H1 (cell line): ENCODE measurements around the gene WEE1. TPM values are rescaled to one million over a fixed set of nuclear protein-coding genes. Genes with fewer than 3 reads are reported as not detected.

ENCODE experiments used
- CTCF ChIA-PET: fragments of 300-600 bp; sonication (Branson Sonifier 250); formaldehyde crosslinking; loops from one replicate; lab custom pipeline; 2021; ENCODE audit not compliant: partially characterized antibody; lab: Charles Lee
- POLR2A ChIA-PET: fragments of 300-600 bp; sonication (Branson Sonifier 250); formaldehyde crosslinking; loops from one replicate; lab custom pipeline; 2021; ENCODE audit warnings: inconsistent platforms; ENCODE audit not compliant: partially characterized antibody; lab: Charles Lee
- DNase-seq, 2 experiments: peaks; one replicate each; pipeline versions ENCODE4 v3.0.0 to v3.0.0-alpha.2; 2010 to 2022; ENCODE audit warnings: low spot score in 2 of 2, low read depth in 1 of 2, mixed read lengths in 1 of 2
- FAIRE-seq: peaks from 2 replicates; lab custom pipeline; 2011; peaks lifted over from hg19 to GRCh38; lab: Jason Lieb, UNC
- H2AFZ ChIP-seq: 2 replicates; pipeline ENCODE4 v1.8.1; 2012; ENCODE audit warnings: low read length, inconsistent platforms
- H2AK5ac ChIP-seq: 2 replicates; pipeline ENCODE4 v1.6.1; 2013; ENCODE audit warnings: low read depth, low read length
- H2BK120ac ChIP-seq: replicated peaks from 2 replicates; pipeline ENCODE3; 2013; ENCODE audit warnings: low read depth, low read length, inconsistent platforms
- H2BK12ac ChIP-seq: 2 replicates; pipeline ENCODE4 v1.6.1; 2013; ENCODE audit warnings: low read depth, low read length
- H2BK15ac ChIP-seq: 2 replicates; pipeline ENCODE4 v1.6.1; 2013; ENCODE audit warnings: low read length
- H2BK20ac ChIP-seq: 2 replicates; pipeline ENCODE4 v1.6.1; 2013; ENCODE audit warnings: low read length
- H2BK5ac ChIP-seq: 2 replicates; pipeline ENCODE4 v1.6.1; 2013; ENCODE audit warnings: low read depth, low read length
- H3K14ac ChIP-seq: 2 replicates; pipeline ENCODE4 v1.6.1; 2013; ENCODE audit warnings: inconsistent platforms; ENCODE audit not compliant: insufficient read length
- H3K18ac ChIP-seq: 2 replicates; pipeline ENCODE4 v1.6.1; 2013; ENCODE audit warnings: low read length; ENCODE audit errors: extremely low read depth
- H3K23ac ChIP-seq: 2 replicates; pipeline ENCODE4 v1.6.1; 2013; ENCODE audit warnings: inconsistent platforms; ENCODE audit not compliant: insufficient read length
- H3K23me2 ChIP-seq: 2 replicates; pipeline ENCODE4 v1.6.1; 2013; ENCODE audit warnings: low read depth, low read length
- H3K27ac ChIP-seq: 2 replicates; pipeline ENCODE4 v1.6.1; 2011; ENCODE audit warnings: low read depth, low read length, inconsistent platforms
- H3K27me3 ChIP-seq, 4 experiments: replicated peaks in 1 of 4; 1 replicate in 1 of 4; 2 replicates in 3 of 4; pipeline versions ENCODE4 v1.6.1 to v1.8.1; 2011 to 2013; ENCODE audit warnings: low read length in 3 of 4, mild to moderate bottlenecking in 3 of 4, inconsistent platforms in 2 of 4, mixed read lengths in 2 of 4, moderate library complexity in 1 of 4; ENCODE audit not compliant: control insufficient read depth in 3 of 4, insufficient read depth in 3 of 4; ENCODE audit errors: extremely low read depth in 1 of 4
- H3K36me3 ChIP-seq, 4 experiments: 2 replicates each; pipeline versions ENCODE4 v1.6.1 to v1.8.1; 2011 to 2013; ENCODE audit warnings: mild to moderate bottlenecking in 4 of 4, low read length in 3 of 4, moderate library complexity in 2 of 4, control low read depth in 1 of 4, inconsistent platforms in 1 of 4; ENCODE audit not compliant: insufficient read depth in 4 of 4, control insufficient read depth in 2 of 4
- H3K4ac ChIP-seq: replicated peaks from 2 replicates; pipeline ENCODE3; 2013; ENCODE audit warnings: low read length, low read depth, mixed read lengths, inconsistent platforms; ENCODE audit not compliant: insufficient read length
- H3K4me1 ChIP-seq, 4 experiments: replicated peaks in 1 of 4; 1 replicate in 1 of 4; 2 replicates in 3 of 4; pipeline versions ENCODE4 v1.6.1 to v1.8.1; 2011 to 2013; ENCODE audit warnings: low read length in 3 of 4, inconsistent platforms in 2 of 4, mixed read lengths in 1 of 4; ENCODE audit not compliant: insufficient read depth in 4 of 4, control insufficient read depth in 3 of 4
- H3K4me2 ChIP-seq, 2 experiments: 2 replicates each; pipeline versions ENCODE4 v1.6.1 to v1.8.1; 2011 to 2013; ENCODE audit warnings: low read depth in 2 of 2, low read length in 2 of 2, control low read depth in 1 of 2, inconsistent platforms in 1 of 2, mild to moderate bottlenecking in 1 of 2; ENCODE audit not compliant: insufficient read depth in 1 of 2
- H3K4me3 ChIP-seq, 4 experiments: fragments of 200-600, 300-600 bp in 1 of 4; sonication (generic), shearing (Covaris generic), sonication (Bioruptor Twin) in 1 of 4; 2 replicates each; pipeline versions ENCODE4 v1.5.1 to v1.8.1; 2011 to 2016; ENCODE audit warnings: low read length in 4 of 4, low read depth in 3 of 4, control low read depth in 2 of 4, inconsistent platforms in 2 of 4, mild to moderate bottlenecking in 2 of 4, mixed read lengths in 1 of 4, moderate library complexity in 1 of 4; ENCODE audit not compliant: insufficient read depth in 2 of 4; ENCODE audit errors: extremely low read depth in 1 of 4
- H3K56ac ChIP-seq: replicated peaks from 2 replicates; pipeline ENCODE3; 2013; ENCODE audit warnings: low read depth, mild to moderate bottlenecking, mixed read lengths, low read length, inconsistent platforms; ENCODE audit not compliant: insufficient read length
- H3K79me1 ChIP-seq: 2 replicates; pipeline ENCODE4 v1.6.1; 2013; ENCODE audit warnings: low read depth, low read length, control low read depth
- H3K79me2 ChIP-seq, 2 experiments: 2 replicates each; pipeline versions ENCODE4 v1.6.1 to v1.8.1; 2012 to 2013; ENCODE audit warnings: low read length in 2 of 2, mild to moderate bottlenecking in 2 of 2, inconsistent platforms in 1 of 2; ENCODE audit not compliant: insufficient read depth in 2 of 2, control insufficient read depth in 1 of 2
- H3K9ac ChIP-seq, 4 experiments: replicated peaks in 1 of 4; 1 replicate in 1 of 4; 2 replicates in 3 of 4; pipeline versions ENCODE4 v1.6.1 to v1.8.1; 2011 to 2013; ENCODE audit warnings: low read depth in 3 of 4, low read length in 3 of 4, control low read depth in 2 of 4, mild to moderate bottlenecking in 2 of 4, moderate library complexity in 2 of 4, inconsistent platforms in 1 of 4; ENCODE audit errors: extremely low read depth in 1 of 4
- H3K9me3 ChIP-seq, 2 experiments: 2 replicates each; pipeline versions ENCODE4 v1.6.1 to v1.8.1; 2012 to 2013; ENCODE audit warnings: mild to moderate bottlenecking in 2 of 2, moderate library complexity in 2 of 2, control low read depth in 1 of 2, inconsistent platforms in 1 of 2, low read depth in 1 of 2, low read length in 1 of 2, mixed read lengths in 1 of 2; ENCODE audit not compliant: insufficient read depth in 2 of 2
- H4K20me1 ChIP-seq, 2 experiments: replicated peaks in 1 of 2; 2 replicates each; pipeline versions ENCODE3 to v1.8.1; 2011 to 2013; ENCODE audit warnings: inconsistent platforms in 2 of 2, low read length in 2 of 2, mild to moderate bottlenecking in 1 of 2; ENCODE audit not compliant: insufficient read depth in 2 of 2, control insufficient read depth in 1 of 2
- H4K5ac ChIP-seq: 2 replicates; pipeline ENCODE4 v1.6.1; 2013; ENCODE audit warnings: low read length, low read depth, mixed read lengths, inconsistent platforms; ENCODE audit not compliant: insufficient read length
- H4K8ac ChIP-seq: 2 replicates; pipeline ENCODE4 v1.8.0; 2013; ENCODE audit warnings: mild to moderate bottlenecking, moderate library complexity, low read length, inconsistent platforms; ENCODE audit not compliant: insufficient read depth; ENCODE audit errors: extremely low read depth
- H4K91ac ChIP-seq: replicated peaks from 2 replicates; pipeline ENCODE3; 2013; ENCODE audit warnings: low read length, mixed read lengths, inconsistent platforms; ENCODE audit not compliant: insufficient read length
- BRCA1 ChIP-seq: IDR thresholded peaks from 2 replicates; pipeline ENCODE4 v1.6.1; 2012; ENCODE audit warnings: low read depth, low read length, improper control_type of control experiment
- EZH2 ChIP-seq: fragments of 200-600 bp; sonication (generic); IDR thresholded peaks from 2 replicates; pipeline ENCODE4 v1.7.1; 2012; ENCODE audit warnings: low read depth, mild to moderate bottlenecking, moderate library complexity, low read length, inconsistent platforms; ENCODE audit not compliant: severe bottlenecking
- JUND ChIP-seq: IDR thresholded peaks from 2 replicates; pipeline ENCODE4 v1.6.1; 2011; ENCODE audit warnings: mild to moderate bottlenecking, improper control_type of control experiment, low read length
- MAFK ChIP-seq: IDR thresholded peaks from 2 replicates; pipeline ENCODE4 v1.6.1; 2012; ENCODE audit warnings: low read depth, mild to moderate bottlenecking, improper control_type of control experiment, low read length
- NRF1 ChIP-seq: IDR thresholded peaks from 2 replicates; pipeline ENCODE4 v1.6.1; 2011; ENCODE audit warnings: mild to moderate bottlenecking, low read depth, low read length, improper control_type of control experiment
- POLR2AphosphoS5 ChIP-seq: IDR thresholded peaks from 2 replicates; pipeline ENCODE4 v1.6.1; 2011; ENCODE audit warnings: low read depth, low read length
- YY1 ChIP-seq: IDR thresholded peaks from 2 replicates; pipeline ENCODE4 v1.6.1; 2011; ENCODE audit warnings: low read depth, mild to moderate bottlenecking, low read length
- WGBS, 2 experiments: shearing (Covaris generic) in 1 of 2; methylation state at CpG; one replicate each; pipeline versions ENCODE4 v1.1.6 to v1.1.7; 2013 to 2015; ENCODE audit warnings: low lambda C conversion rate in 2 of 2, mixed read lengths in 2 of 2, inconsistent platforms in 1 of 2, low coverage in 1 of 2, missing lambda C conversion rate in 1 of 2; ENCODE audit not compliant: insufficient replicate concordance in 2 of 2, insufficient coverage in 1 of 2, insufficient read length in 1 of 2; ENCODE audit errors: extremely low coverage in 1 of 2, missing lambda C conversion rate in 1 of 2; 5-methylcytosine and 5-hydroxymethylcytosine counted together
- polyA plus RNA-seq, 7 experiments: library from polyadenylated mRNA; depleted of rRNA in 3 of 7; stranded (reverse) in 5 of 7; unstranded in 2 of 7; fragments of >200 nt in 5 of 7; fragments of 200-250 nt in 2 of 7; gene quantifications; 1 replicate in 5 of 7; 2 replicates in 1 of 7; 4 replicates in 1 of 7; pipeline versions ENCODE4 v1.2.1 to v1.2.3, GENCODE V29; 2011 to 2013; ENCODE audit warnings: missing spikeins in 2 of 7, mixed read lengths in 2 of 7
- total RNA-seq: library from RNA; stranded (reverse); fragmentation: NEBNext Ultra II Directional; extraction: Animal tissue kit (Norgen Biotek cat#: 25700); gene quantifications from 2 replicates; pipeline ENCODE4 v1.2.1, GENCODE V29; 2021
- TF ChIP-seq, protein P1 (sequence below), 3 experiments: IDR thresholded peaks; 1 replicate in 2 of 3; 2 replicates in 1 of 3; pipeline versions ENCODE4 v1.5.1 to v1.6.1; 2011; ENCODE audit warnings: low read length in 3 of 3, mild to moderate bottlenecking in 3 of 3, inconsistent platforms in 2 of 3, low read depth in 1 of 3, moderate library complexity in 1 of 3; ENCODE audit not compliant: insufficient read depth in 1 of 3; ENCODE audit errors: control extremely low read depth in 1 of 3
- TF ChIP-seq, protein P2 (sequence below): IDR thresholded peaks from 2 replicates; pipeline ENCODE4 v1.6.1; 2012; ENCODE audit warnings: low read length, inconsistent platforms

WEE1 gene
- total and polyA plus RNA-seq, 2 of the 8 experiments (the other 6 are each of a cell fraction or from before 2014, with no cell fraction given) = 40.8 to 120 TPM

DNA sequence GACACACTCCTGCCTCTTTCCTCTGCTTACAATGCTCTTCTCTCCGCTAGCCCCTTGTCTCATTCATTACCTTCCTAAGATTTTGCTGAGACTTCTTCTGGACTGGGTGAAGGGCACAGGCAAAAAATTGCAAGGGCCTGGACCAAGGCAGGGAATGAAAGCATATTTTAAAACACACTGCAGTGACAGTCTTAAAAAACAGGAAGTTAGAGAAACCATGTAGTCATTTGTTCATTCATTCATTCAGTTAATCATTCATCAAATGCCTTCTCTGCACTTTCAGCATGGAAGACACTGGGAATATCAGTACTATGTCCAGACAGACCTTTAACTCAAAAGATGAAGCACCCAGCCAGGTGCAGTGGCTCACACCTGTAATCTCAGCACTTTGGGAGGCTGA, 45.5 kb downstream of the WEE1 start:
- Histone ChIP-seq H3K79me2 (no peaks in the 10 kb centered on the region), H3K9me3 (no peaks in the 10 kb centered on the region; a peak in 1 of 4 replicates), H3K23me2 (no peaks in the 10 kb centered on the region), H3K27ac (no peak overlapping the region), H3K27me3 (no peaks in the 10 kb centered on the region; a peak in 1 of 7 replicates), H2BK120ac (no peak overlapping the region), H2BK20ac (no peak overlapping the region), H3K36me3 (no peaks in the 10 kb centered on the region), H4K5ac (no peak overlapping the region), H3K18ac (no peak overlapping the region), H2BK15ac (0 out of 2 replicates have a peak overlapping the region, but pooled peaks have one; percentile 46), H2BK12ac (no peak overlapping the region), H3K4me1 (peaks cover 0 to 3% (median 1%) of the 10 kb centered on the region in 4 experiments; a peak in 4 of 7 replicates), H3K23ac (no peak overlapping the region), H2AFZ (no peak overlapping the region), H4K91ac (no peak overlapping the region), H3K4me3 (no peak overlapping the region), H3K14ac (no peak overlapping the region), H4K8ac (no peak overlapping the region), H3K4ac (no peak overlapping the region), H2BK5ac (no peak overlapping the region), H4K20me1 (no peaks in the 10 kb centered on the region), H3K79me1 (no peaks in the 10 kb centered on the region), H3K56ac (no peak overlapping the region), H3K9ac (no peak overlapping the region), H3K4me2 (no peak overlapping the region), H2AK5ac (no peak overlapping the region)
- POLR2A ChIA-PET = interaction anchor here (0.6 to 1.1 kb wide), 2 partner anchors 46 to 1110 kb away, joined by 3 read pairs; partner anchors contain the start of gene SWAP70
- CTCF ChIA-PET = interaction anchor here (1.3 to 2.2 kb wide), 2 partner anchors 35 to 129 kb away, joined by 3 to 10 read pairs; no protein-coding TSS in a partner anchor
- WGBS, 2 experiments = 86% methylated on average over 1 of the region's 1 CpG; no CpG with 5 or more reads in 1 of the 2 experiments
- FAIRE-seq (no peak), DNase-seq (no peak)
- TF ChIP-seq EZH2 = no peak
- no peak for TF ChIP-seq JUND
- no peak for TF ChIP-seq BRCA1
- TF ChIP-seq, protein P1, sequence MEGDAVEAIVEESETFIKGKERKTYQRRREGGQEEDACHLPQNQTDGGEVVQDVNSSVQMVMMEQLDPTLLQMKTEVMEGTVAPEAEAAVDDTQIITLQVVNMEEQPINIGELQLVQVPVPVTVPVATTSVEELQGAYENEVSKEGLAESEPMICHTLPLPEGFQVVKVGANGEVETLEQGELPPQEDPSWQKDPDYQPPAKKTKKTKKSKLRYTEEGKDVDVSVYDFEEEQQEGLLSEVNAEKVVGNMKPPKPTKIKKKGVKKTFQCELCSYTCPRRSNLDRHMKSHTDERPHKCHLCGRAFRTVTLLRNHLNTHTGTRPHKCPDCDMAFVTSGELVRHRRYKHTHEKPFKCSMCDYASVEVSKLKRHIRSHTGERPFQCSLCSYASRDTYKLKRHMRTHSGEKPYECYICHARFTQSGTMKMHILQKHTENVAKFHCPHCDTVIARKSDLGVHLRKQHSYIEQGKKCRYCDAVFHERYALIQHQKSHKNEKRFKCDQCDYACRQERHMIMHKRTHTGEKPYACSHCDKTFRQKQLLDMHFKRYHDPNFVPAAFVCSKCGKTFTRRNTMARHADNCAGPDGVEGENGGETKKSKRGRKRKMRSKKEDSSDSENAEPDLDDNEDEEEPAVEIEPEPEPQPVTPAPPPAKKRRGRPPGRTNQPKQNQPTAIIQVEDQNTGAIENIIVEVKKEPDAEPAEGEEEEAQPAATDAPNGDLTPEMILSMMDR (IDR thresholded peaks at IDR 0.05; ENCODE audit: control extremely low read depth in 1 of 3, insufficient read depth in 1 of 3, low read depth in 1 of 3, low read length in 3 of 3) = no peak
- no peak for TF ChIP-seq POLR2AphosphoS5
- TF ChIP-seq, protein P2, sequence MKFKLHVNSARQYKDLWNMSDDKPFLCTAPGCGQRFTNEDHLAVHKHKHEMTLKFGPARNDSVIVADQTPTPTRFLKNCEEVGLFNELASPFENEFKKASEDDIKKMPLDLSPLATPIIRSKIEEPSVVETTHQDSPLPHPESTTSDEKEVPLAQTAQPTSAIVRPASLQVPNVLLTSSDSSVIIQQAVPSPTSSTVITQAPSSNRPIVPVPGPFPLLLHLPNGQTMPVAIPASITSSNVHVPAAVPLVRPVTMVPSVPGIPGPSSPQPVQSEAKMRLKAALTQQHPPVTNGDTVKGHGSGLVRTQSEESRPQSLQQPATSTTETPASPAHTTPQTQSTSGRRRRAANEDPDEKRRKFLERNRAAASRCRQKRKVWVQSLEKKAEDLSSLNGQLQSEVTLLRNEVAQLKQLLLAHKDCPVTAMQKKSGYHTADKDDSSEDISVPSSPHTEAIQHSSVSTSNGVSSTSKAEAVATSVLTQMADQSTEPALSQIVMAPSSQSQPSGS = no peak
- no peak for TF ChIP-seq YY1
- no peak for TF ChIP-seq MAFK
- no peak for TF ChIP-seq NRF1
